HG03039 (cell line): ENCODE data around the gene KAT6B.

Experiments
- ATAC-seq: cut with Tn5 transposase; IDR thresholded peaks from one replicate; pipeline ENCODE4 v1.9.1; 2021; ENCODE audit warnings: mild to moderate bottlenecking, moderate library complexity; ENCODE audit not compliant: unreplicated experiment

The KAT6B gene

DNA sequence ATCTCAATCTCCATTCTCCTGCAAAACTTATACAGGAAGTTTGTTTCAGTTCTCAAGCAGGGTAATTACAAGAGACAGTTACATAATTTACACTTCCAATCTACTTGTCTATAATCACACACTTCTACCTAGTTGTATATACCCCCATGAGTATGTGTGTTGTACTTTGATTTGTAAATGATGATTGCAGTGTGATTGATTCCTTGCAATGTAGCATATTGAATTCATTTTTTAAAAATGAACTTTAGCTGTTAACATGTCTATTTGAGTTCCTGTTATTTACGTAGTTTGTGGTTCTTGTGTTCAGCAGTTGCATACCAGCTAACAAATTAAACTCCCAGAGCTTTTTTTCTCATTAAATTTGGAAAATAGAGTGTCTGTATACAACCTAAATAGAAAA, 182.6 kb downstream of the KAT6B start:
- no peak for ATAC-seq

DNA sequence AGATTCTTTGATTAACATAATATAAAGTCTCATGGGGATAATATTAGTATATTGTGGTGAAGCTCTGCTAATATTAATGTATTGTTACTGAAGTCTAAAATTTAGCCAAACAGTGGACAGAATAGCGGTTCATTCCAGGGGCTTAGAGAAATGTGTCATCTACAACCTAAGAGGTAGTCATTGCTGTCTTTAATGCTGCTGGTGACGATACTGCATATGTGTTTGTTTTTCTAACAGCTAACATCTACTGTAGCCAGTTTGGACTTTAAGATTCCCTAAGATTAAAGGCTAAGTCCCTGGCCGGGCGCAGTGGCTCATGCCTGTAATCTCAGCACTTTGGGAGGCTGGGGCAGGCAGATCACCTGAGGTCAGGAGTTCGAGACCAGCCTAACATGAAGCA, 183.0 kb downstream of the KAT6B start:
- no peak for ATAC-seq

DNA sequence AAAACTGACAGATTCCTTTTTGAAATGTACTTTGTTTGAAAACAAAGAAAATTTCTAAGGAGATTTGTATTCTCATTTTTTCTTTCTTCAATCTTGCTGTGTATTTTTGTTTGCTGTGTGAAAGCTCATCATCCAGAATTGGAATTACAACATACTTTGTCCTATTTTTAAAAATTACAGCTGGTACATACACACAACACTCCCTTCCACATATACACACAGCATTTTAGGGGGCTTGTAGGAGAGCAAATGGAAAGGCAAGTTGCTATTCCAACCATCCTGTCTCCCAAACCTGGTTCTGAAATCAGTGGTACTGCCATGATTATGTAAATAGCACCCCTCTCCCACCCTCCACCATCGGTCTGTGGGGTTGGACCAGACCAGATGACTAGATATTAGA, 184.0 kb downstream of the KAT6B start:
- ATAC-seq = no peak

DNA sequence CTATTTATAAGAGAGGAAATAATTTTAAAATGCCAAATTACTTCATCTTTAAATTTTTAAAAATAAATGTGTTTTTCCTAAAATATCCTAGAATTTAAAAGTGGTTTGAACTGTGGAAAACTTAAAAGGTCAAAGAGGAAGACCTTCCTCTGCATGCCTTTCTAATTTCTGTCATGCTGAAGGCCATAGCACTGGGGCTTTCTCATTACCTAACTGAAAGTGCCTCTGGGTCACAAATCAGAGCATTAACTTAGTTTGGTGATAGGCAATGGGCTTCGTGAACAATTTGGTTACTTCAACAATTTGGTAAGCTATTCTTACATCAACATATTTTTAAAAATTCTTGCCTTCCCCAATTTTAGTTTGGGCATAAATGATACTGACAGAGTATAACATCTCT, 184.8 kb downstream of the KAT6B start:
- no peak for ATAC-seq

DNA sequence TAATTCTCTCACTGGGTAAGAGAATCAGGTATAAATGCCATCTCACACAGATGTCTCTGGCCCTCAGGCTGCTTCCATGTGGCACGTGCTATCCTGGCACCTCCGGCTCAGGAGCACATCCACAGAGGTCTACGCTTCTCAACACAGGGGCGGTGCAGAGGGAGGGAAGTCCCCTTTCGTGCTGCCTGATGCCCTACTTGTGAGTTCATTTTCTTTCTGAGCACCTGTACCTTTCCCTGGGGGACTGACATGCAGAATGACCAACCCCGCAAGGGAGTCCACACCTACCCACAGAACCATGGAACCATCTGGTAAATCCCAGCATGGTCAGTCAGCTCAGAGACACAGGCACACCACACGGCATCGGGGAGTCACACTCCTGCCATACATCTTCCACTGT, 186.1 kb downstream of the KAT6B start:
- ATAC-seq = no peak

DNA sequence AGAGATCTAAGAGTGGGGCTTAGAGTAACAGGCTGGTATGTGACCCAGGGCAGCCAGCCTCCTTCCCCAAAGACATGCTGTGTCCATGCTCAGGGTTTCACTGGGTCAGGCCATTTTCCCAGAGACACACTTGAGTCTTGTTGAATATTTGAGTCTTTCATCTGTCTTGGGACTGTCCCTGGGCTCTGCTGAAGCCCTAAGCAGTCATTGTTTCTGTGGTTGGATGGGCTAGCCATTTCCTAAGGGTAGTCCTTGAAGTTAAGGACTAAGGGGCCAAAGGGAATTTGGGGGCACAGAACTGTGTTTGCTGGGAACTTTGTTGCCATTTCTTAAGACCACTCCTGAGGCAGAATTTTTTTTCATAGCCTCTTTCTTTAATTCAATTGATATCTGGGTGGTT, 186.6 kb downstream of the KAT6B start:
- ATAC-seq = no peak

DNA sequence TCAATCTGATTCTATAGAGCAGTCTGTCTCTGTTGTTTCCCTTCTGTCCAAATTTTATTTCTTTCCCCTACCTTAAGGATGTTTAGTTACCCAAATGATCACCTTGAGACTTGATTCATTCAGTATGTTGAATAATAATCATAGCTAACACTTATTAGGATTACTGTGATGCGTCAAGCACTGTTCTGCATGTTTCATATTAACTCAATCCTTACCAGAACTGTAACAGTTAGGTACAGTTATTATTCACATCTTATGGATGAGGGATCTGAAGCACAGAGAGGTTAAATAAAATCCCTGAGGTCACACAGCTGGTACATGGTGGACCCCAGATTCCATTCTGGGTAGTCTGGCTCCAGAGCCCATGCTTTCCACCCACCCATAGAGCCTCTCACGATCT, 187.1 kb downstream of the KAT6B start:
- ATAC-seq = no peak

DNA sequence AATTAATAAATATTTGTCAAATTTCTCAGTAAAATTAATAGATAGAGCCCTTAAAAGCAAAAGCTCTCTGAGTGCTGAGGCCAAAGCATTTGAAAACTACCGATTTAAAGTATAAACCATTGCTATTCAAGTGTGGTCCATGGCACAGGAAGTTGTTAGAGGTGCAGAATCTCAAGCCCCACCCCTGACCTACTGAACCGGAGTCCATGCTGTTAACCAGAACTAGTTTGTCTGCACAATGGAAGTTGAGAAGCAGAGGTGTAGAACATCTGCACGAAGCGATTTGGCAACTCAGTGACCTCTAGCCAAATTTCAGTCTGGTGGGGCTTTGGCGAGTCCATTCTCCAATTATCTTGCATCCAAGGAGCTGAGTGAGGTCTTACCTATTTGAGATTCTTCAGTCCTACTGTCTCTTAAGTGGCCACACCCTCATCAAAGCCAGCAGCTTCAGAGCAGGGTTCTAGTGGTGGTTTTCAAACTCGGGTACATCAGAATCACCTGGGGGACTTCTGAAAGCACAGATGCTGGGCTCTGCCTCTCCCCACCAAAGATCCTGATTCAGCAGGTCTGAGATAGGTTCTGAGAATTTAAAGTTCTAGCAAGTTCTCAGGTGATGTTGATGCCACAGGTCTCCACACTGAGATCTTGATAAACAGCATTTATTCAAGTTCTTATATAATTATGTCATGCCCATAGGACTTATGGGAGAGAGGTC, 188.3 kb downstream of the KAT6B start:
- no peak for ATAC-seq

DNA sequence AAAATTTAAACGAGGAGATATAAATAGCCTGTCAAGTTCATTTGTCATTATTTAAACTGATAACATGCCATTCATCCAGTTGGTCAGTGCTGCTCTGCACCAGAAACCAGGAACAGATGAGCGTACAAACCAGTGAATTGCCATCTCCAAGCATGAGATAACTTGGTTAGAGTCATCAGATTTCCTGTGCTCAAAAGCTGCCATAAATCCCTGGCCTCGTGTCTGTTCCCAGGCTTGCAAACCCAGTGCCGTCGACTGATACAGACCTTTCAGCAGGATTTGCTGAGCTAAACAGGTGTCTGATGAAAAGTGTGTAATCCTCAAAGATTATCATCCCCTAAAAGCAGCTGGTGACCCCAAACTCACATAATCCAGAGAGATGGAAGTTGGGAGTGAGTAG, 189.0 kb downstream of the KAT6B start:
- no peak for ATAC-seq

DNA sequence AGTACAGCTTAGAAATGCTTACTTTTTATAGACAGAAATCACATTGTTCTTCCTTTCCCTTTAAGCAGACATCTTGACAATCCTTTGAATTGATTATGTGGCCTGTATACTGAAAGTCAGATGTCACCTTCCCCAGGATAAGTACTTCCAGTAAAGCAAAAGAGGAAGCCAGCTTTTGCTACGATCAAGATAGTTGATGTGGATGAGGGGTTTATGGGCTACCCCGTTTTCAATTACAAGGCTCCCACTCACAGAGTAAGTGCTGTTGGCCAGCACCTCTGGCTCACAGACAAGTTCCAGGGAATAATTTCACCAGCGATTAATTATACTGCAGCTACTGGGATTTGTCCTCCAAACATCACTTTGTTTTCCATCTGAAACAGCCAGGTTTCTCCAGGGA, 189.9 kb downstream of the KAT6B start:
- no peak for ATAC-seq

DNA sequence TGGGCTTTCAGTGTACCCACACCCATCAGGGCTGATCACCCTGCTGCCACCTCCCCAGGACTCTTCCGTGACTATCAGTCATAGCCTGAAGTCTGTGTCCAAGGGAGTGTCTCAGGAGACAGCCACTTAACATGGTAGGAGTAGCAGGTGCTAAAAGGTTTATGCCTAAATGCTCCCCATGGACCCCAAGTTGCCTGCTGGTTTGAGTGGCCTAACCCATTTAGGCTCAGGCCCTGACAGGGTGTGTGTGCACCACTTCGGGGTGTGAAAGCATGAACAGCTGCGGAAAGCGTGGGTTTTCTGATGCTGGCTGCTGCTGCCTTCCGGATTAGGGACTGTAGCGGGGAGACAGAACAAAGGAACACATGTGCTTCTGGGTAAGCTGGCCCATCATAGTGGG, 191.9 kb downstream of the KAT6B start:
- no peak for ATAC-seq

DNA sequence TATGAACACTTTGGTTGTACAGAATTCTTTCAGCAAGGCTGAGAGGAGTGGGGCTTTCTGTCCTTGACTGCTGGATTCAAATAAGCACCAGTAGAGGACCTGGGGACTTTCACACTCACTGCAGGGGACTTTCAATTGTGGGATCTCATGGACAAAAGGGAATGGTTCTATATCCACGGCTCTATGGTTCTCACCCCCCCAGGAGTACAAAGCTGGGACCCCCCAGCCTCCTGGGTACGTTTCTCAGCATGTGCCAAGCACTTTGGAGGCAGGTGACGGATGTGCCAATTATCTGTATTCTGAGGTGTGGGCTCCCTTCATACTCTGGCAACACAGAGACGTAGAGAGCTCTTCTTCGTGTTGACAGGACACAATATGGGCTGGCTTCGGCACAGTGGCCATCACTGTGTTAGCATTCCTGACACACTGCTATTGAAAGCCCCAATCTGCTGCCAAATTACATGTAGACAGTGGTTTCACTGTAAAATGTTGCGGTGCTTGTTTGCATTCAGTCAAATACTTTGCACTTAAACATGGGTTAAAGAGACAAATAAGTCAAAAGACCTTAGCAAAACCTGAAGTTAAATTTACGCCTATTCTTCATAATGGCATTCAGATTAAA, 192.4 kb downstream of the KAT6B start:
- no peak for ATAC-seq

DNA sequence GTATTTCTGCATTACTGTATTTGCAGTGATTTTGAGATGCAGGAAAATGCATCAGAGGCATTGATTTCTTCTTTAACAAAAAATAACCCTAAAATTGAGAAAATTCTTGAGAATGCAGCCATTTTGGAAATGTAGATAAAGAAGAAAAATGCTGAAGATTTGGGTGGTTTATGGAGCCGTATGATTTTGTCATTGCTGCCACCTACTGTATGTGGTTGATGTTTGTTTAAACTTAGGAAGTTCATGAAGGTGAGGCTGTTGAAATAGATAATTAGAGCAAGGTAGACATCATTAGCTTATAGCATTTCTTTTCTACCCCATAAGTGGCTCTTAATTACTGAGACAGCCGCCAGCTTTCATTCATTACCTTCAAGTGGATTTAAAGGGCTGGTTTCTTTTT, 193.0 kb downstream of the KAT6B start:
- no peak for ATAC-seq

DNA sequence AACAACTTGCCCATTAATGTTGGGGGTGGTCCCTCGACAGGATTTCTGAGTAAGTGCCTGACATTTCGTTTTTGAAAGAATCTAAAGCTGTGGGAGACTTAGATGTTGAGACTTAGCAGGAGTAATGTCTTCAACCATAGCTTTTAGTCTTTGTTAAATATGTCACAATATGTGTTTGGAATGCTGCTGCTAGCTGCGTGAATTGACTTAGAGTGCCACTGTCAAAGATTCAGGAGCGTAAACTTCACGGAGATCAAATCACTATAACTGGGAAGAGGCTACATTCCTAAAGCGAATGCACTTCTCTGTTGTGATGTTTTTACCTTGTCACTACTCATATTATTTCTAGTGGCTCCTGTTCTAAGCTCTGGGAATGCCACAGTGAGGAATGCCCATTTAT, 193.8 kb downstream of the KAT6B start:
- ATAC-seq = no peak

DNA sequence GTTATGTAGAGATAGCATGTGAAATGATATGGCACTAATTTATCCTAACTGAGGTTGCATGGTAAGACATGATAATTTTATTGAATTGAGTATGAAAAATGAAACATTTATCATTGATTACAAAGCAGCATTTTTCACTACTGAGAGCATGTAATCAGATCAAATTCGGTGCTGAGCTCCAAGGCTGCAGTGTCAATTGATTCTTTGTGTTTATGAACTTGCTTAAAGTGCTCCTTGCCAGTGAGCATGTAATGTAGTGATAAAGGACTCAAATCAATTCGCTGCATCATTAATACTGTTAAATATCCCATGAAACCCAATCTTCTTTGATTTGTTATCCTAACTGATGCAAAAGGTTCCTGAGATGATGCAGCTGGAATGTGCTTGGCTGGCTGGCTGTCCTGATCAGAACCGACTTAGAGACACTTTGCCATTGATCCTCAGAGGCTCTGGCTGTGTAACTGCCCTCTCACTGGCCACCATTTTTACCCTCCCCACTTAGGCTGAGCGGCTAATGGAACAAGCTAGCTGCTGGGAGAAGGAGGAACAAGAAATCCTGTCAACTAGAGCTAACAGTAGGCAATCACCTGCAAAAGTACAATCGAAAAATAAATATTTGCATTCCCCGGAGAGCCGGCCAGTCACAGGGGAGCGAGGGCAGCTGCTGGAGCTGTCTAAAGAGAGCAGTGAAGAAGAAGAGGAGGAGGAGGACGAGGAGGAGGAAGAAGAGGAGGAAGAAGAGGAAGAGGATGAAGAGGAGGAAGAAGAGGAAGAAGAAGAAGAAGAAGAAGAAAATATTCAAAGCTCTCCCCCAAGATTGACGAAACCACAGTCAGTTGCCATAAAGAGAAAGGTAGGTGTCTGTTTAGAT, 195.2 kb downstream of the KAT6B start:
- ATAC-seq = no peak

DNA sequence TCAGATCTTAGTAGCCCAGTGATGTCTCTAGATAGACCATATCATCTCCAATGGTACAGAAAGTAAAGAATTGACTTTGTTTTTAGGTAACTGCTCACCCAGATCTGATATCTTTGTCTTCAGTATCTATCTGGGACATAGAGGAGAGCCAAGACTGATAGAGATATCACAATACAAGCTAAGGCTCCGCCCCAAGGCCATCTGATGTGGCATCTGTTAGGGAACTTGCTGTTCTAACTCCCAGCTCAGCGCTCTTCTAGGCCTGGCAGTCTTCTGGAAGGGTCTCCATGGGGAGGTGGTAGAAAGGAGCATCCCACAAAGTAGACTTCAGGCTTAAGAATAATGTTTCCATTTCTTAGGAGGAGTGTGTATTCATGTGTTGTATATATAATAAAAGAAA, 196.7 kb downstream of the KAT6B start:
- ATAC-seq = no peak

DNA sequence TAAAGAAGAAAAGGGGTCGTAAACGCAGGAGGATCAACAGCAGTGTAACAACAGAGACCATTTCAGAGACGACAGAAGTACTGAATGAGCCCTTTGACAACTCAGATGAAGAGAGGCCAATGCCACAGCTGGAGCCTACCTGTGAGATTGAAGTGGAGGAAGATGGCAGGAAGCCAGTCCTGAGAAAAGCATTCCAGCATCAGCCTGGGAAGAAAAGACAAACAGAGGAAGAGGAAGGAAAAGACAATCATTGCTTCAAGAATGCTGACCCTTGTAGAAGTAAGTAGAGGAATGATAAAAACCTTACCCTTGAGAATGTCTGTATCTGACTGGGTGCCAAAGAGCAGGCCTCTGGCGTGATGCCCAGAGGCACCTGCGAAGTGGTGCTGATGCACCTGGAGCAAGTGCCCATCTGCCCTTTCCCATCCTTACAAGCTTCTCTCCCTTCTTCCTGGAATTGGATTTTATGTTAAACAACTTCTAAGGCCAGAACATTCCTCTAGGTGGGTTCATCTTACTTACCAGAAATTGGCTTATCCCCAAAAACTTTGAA, 198.6 kb downstream of the KAT6B start:
- ATAC-seq = no peak

DNA sequence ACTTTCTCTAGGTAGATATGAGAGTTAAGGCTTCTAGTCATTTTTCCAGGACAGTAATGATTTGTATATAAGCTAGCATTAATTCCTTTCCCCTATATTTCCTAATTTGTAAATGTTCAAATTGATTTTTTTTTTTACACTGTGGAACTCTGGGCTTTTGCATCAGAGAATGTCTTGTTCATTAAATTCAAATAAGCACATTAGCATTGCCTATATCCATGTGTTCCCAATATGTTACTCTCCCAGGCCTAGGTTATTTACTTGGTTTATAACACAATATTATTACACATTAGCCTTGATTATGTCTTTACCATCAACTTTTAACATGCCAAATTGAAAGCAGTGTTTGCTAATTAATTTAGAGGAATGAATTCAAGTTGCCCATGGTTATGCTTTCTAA, 201.6 kb downstream of the KAT6B start:
- ATAC-seq = no peak

DNA sequence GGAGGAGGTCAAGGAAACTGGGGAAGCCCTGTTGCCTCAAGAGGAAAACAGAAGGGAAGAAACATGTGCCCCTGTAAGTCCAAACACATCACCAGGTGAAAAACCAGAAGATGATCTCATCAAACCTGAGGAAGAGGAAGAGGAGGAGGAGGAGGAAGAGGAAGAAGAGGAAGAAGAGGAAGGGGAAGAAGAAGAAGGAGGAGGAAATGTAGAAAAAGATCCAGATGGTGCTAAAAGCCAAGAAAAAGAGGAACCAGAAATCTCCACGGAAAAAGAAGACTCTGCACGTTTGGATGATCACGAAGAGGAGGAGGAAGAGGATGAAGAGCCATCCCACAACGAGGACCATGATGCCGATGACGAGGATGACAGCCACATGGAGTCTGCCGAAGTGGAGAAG, 202.3 kb downstream of the KAT6B start:
- ATAC-seq = no peak

DNA sequence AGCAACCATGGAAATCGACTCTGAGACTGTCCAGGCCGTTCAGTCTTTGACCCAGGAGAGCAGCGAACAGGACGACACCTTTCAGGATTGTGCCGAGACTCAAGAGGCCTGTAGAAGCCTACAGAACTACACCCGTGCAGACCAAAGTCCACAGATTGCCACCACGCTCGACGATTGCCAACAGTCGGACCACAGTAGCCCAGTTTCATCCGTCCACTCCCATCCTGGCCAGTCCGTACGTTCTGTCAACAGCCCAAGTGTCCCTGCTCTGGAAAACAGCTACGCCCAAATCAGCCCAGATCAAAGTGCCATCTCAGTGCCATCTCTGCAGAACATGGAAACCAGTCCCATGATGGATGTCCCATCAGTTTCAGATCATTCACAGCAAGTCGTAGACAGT, 203.0 kb downstream of the KAT6B start:
- ATAC-seq = no peak

DNA sequence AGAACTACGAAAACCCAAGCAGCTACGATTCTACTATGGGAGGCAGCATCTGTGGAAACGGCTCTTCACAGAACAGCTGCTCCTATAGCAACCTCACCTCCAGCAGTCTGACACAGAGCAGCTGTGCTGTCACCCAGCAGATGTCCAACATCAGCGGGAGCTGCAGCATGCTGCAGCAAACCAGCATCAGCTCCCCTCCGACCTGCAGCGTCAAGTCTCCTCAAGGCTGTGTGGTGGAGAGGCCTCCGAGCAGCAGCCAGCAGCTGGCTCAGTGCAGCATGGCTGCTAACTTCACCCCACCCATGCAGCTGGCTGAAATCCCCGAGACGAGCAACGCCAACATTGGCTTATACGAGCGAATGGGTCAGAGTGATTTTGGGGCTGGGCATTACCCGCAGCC, 203.5 kb downstream of the KAT6B start:
- ATAC-seq = no peak

DNA sequence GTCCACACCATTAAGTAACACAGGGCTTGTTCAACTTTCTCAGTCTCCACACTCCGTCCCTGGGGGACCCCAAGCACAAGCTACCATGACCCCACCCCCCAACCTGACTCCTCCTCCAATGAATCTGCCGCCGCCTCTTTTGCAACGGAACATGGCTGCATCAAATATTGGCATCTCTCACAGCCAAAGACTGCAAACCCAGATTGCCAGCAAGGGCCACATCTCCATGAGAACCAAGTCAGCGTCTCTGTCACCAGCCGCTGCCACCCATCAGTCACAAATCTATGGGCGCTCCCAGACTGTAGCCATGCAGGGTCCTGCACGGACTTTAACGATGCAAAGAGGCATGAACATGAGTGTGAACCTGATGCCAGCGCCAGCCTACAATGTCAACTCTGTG, 204.0 kb downstream of the KAT6B start:
- ATAC-seq = no peak
